M059J (cell line): ENCODE measurements around the gene PTPN2. TPM values are rescaled to one million over a fixed set of nuclear protein-coding genes. Genes with fewer than 3 reads are reported as not detected.
"Not testable (repeated sequence)": the region's sequence is repeated elsewhere in the genome, so short reads cannot be mapped to it uniquely, and the experiment has no call there.

ENCODE experiments used
- DNase-seq: peaks from one replicate; pipeline ENCODE4 v3.0.0-alpha.2; 2012; ENCODE audit warnings: low read depth
- total RNA-seq: library from RNA; depleted of rRNA; stranded (reverse); fragments of >200 nt; shearing (Covaris generic); gene quantifications from 2 replicates; pipeline ENCODE4 v1.2.3, GENCODE V29; 2014; rRNA removed

PTPN2 gene
- 12.7 and 23.0 TPM in 2 replicates for total RNA-seq

GRCh38 chr18:12883684-12884405 lies at the start of gene PTPN2:
PTPN2 (minus strand) TSS chr18:12884237; CDS start chr18:12884141, 96 bp downstream.
- DNase-seq, result peak; percentile 90

GRCh38 chr18:12933327-12933726 lies 49.3 kb upstream of the PTPN2 start:
- no peak for DNase-seq

GRCh38 chr18:12930908-12931307 lies 46.9 kb upstream of the PTPN2 start:
- DNase-seq, result no peak

- DNase-seq, result no peak
Observed at GRCh38 chr18:12930376-12930775, 46.3 kb upstream of the PTPN2 start.

GRCh38 chr18:12929477-12930083 lies 45.5 kb upstream of the PTPN2 start:
- DNase-seq, result no peak

GRCh38 chr18:12928641-12929040 lies 44.6 kb upstream of the PTPN2 start:
- DNase-seq, result no peak

GRCh38 chr18:12928206-12928605 lies 44.2 kb upstream of the PTPN2 start:
- DNase-seq, result no peak

- DNase-seq, result no peak
Observed at GRCh38 chr18:12924616-12925015, 40.6 kb upstream of the PTPN2 start.

GRCh38 chr18:12922266-12922665 lies 38.2 kb upstream of the PTPN2 start:
- DNase-seq, result no peak

- no peak for DNase-seq
Observed at GRCh38 chr18:12921178-12921577, 37.1 kb upstream of the PTPN2 start.

- DNase-seq, result no peak
Observed at GRCh38 chr18:12911929-12912703, 28.1 kb upstream of the PTPN2 start.

GRCh38 chr18:12911025-12911928 lies 27.2 kb upstream of the PTPN2 start:
- DNase-seq, result no peak

GRCh38 chr18:12908706-12909105 lies 24.7 kb upstream of the PTPN2 start:
- DNase-seq, result no peak

- no peak for DNase-seq
Observed at GRCh38 chr18:12907258-12907925, 23.4 kb upstream of the PTPN2 start.

- DNase-seq, result no peak
Observed at GRCh38 chr18:12906773-12907172, 22.7 kb upstream of the PTPN2 start.

GRCh38 chr18:12906119-12906518 lies 22.1 kb upstream of the PTPN2 start:
- no peak for DNase-seq

- DNase-seq, result peak; percentile 49
Observed at GRCh38 chr18:12904012-12904516, 20.0 kb upstream of the PTPN2 start.

GRCh38 chr18:12901208-12901607 lies 17.2 kb upstream of the PTPN2 start:
- not testable (repeated sequence) for DNase-seq

- not testable (repeated sequence) for DNase-seq
Observed at GRCh38 chr18:12896784-12897333, 12.8 kb upstream of the PTPN2 start.

- DNase-seq, result no peak
Observed at GRCh38 chr18:12895626-12896025, 11.6 kb upstream of the PTPN2 start.

GRCh38 chr18:12895014-12895413 lies 11.0 kb upstream of the PTPN2 start:
- DNase-seq, result no peak
